Right atrium auricular region (tissue), 2 donors: Measurements from ENCODE around the gene GMPS. TPM values are rescaled to one million over a fixed set of nuclear protein-coding genes. Genes with fewer than 3 reads are reported as not detected.
A peak's percentile ranks its signal among the peaks of the same experiment; 100 is the strongest.
"Not testable (repeated sequence)": the region's sequence is repeated elsewhere in the genome, so short reads cannot be mapped to it uniquely, and the experiment has no call there.

Source experiments
- DNase-seq: peaks from one replicate; pipeline ENCODE4 v3.0.0-alpha.2; 2019; ENCODE audit warnings: low spot score
- H3K27ac ChIP-seq, 2 donors: fragments of 200-600 bp; sonication (generic); 1 replicate in 1 of 2; 2 replicates in 1 of 2; pipeline ENCODE4 v1.5.1; 2016 to 2019
- H3K27me3 ChIP-seq, 2 donors: fragments of 200-600 bp; sonication (generic); one replicate each; pipeline versions ENCODE4 v1.5.1 to v1.6.0; 2017 to 2019
- H3K36me3 ChIP-seq: fragments of 200-600 bp; sonication (generic); one replicate; pipeline ENCODE4 v1.5.1; 2016
- H3K4me1 ChIP-seq, 2 donors: fragments of 200-600 bp; sonication (generic); one replicate each; pipeline versions ENCODE4 v1.5.1 to v1.6.0; 2017 to 2019
- H3K4me3 ChIP-seq, 2 donors: fragments of 200-600 bp; sonication (generic); 1 replicate in 1 of 2; 2 replicates in 1 of 2; pipeline ENCODE4 v1.5.1; 2017 to 2019; ENCODE audit warnings: mild to moderate bottlenecking in 1 of 2, moderate library complexity in 1 of 2
- H3K9me3 ChIP-seq, 2 donors: fragments of 200-600 bp; sonication (generic); one replicate each; pipeline ENCODE4 v1.5.1; 2019
- CTCF ChIP-seq, 2 donors: fragments of 200-600 bp; sonication (generic); IDR thresholded peaks; one replicate each; pipeline ENCODE4 v1.5.1; 2019; ENCODE audit warnings: antibody characterized with exemption in 2 of 2
- total RNA-seq, 2 donors: library from RNA; depleted of rRNA; stranded (reverse); fragments of >200 nt; gene quantifications; one replicate each; pipeline ENCODE4 v1.1.0, GENCODE V29; 2016

The GMPS gene
- 10 to 100 TPM; 22.2 to 22.9 TPM for total RNA-seq

DNA sequence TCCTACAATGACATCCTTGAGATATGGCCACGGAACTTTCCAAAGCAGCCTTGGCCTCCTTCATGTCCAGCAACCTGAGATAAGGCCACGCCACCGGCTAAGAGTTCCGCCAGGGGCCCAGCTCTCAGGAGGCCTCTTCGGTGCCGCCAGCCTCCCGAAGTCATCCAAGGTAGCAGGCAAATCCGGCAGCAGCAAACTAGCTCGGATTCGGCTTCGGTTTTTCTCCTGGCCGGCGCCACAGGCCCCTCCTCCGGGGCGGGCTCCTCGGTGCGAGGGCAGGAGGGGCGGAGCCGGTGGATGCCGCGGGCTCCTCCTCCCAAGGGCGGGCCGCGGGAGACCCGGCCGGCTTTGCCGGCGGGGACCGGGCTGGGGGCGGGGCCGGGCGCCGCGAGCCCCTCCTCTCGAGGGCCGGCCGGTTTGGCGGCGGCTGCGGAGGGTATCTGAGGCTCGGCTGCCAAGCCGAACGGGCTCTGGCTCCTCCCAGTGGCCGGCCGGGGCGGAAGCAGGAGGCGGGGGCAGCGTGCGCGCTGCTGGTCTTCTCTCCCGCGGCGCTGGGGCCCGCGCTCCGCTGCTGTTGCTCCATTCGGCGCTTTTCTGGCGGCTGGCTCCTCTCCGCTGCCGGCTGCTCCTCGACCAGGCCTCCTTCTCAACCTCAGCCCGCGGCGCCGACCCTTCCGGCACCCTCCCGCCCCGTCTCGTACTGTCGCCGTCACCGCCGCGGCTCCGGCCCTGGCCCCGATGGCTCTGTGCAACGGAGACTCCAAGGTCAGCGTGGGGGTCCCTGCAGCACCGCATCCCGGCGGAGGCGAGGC, at the start of gene GMPS:
TSS of gene GMPS (plus strand) at position 518 of the 812 bp plus-strand sequence. CDS start at position 739, 221 bp downstream.
- no peaks in the 10 kb centered on the region for H3K36me3 ChIP-seq
- peak; percentile 86 for DNase-seq
- H3K27ac ChIP-seq = peak within 1 kb of the TSS; percentile 92 to 97
- H3K27me3 ChIP-seq = no peaks in the 10 kb centered on the region
- H3K4me1 ChIP-seq = peaks cover 0 to 26% of the 10 kb centered on the region in 2 donors
- peak within 1 kb of the TSS; percentile 97 to 98 for H3K4me3 ChIP-seq
- no peaks in the 10 kb centered on the region for H3K9me3 ChIP-seq
- peak in 1 of 2 donors; percentile 76 for TF ChIP-seq CTCF (IDR thresholded peaks at IDR 0.05)

DNA sequence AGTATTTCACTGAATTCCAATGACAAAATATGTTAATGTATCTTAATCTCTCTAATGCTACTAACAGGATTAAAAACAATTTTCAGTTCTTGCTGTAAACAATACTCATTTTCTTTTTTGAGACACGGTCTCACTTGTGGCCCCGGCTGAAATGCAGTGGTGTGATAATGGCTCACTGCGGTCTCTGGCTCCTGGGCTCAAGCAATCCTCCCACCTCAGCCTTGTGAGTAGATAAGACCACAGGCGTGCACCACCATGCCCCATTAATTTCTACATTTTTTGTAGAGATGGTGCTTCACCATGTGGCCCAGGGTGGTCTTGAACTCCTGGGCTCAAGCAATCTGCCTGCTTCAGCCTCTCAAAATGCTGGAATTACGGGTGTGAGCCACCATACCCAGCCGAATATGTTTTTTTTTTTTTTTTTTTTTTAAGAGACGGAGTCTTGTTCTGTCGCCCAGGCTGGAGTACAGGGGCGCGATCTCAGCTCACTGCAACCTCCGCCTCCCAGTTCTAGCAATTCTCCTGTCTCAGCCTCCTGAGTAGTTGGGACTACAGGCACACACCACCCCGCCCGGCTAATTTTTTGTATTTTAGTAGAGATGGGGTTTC, 41.9 kb upstream of the GMPS start:
- H3K27ac ChIP-seq, DNase-seq, H3K27me3 ChIP-seq, H3K4me3 ChIP-seq, H3K4me1 ChIP-seq, H3K9me3 ChIP-seq: not testable (repeated sequence)
- peaks cover 17% of the 10 kb centered on the region for H3K36me3 ChIP-seq

DNA sequence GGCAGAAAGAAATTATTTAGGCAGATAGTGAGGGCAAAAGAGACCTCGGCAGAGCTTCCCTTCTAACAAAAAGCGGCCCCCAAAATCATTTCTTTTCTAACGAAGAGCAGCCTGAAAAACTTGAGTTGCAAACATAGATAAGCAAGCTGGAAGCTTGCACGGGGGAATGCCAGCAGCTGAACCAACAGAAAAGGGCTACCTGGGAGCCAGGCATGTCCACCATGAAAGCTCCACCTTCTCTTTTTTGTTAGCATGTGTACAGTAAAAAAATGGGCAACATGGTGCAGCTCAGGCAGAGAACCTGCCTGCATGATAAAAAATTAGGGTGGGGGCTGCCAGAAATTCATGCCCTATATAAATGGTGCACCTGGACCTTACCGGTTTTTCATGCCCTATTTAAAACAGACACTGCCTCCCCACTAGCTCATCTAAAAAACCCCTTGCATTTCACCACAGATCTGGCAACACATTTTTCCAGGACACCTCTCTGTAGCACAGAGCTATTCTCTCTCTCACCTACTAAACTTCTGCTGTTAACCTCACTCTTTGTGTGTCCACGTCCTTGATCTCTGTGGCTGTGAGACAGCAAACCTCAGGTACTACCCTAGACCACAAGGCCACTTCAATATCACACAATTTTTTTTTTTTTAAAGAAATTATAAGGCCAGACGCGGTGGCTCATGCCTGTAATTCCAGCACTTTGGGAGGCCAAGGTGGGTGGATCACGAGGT, 34.9 kb upstream of the GMPS start:
- Histone ChIP-seq H3K4me1 (no peaks in the 10 kb centered on the region), H3K27me3 (no peaks in the 10 kb centered on the region), H3K4me3 (no peak overlapping the region), H3K27ac (no peak overlapping the region), H3K36me3 (peaks cover 9% of the 10 kb centered on the region), H3K9me3 (no peaks in the 10 kb centered on the region)
- no peak for DNase-seq
- TF ChIP-seq CTCF (IDR thresholded peaks at IDR 0.05) = no peak

DNA sequence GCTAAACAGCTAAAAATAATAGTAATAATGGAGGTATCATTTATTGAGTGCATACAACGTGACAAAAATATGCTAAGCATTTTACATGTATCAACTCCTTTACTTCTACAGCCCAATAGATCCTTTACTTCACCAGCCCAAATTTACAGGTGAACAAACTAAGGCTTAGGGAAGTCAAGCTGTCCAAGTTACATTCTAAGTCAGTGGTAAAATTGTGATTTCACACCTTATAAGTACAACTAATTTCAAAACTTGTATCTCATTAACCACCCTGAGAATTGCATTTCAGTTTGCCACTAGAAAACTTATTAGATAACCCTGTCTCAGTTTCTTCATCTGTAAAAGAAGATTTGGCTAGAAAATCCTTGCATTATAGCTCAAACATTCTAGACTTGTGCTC, 26.9 kb upstream of the GMPS start:
- DNase-seq = no peak
- TF ChIP-seq CTCF (IDR thresholded peaks at IDR 0.05) = no peak
- Histone ChIP-seq H3K9me3 (no peaks in the 10 kb centered on the region), H3K4me1 (peaks cover 0 to 21% of the 10 kb centered on the region in 2 donors), H3K27ac (no peak overlapping the region), H3K27me3 (no peaks in the 10 kb centered on the region), H3K36me3 (no peaks in the 10 kb centered on the region), H3K4me3 (no peak overlapping the region)

GRCh38 chr3:155846119-155846518, 24.3 kb upstream of the GMPS start:
- no peak for DNase-seq
- Histone ChIP-seq H3K27ac (no peak overlapping the region), H3K36me3 (no peaks in the 10 kb centered on the region), H3K27me3 (no peaks in the 10 kb centered on the region), H3K9me3 (no peaks in the 10 kb centered on the region), H3K4me3 (no peak overlapping the region), H3K4me1 (peaks cover 0 to 44% of the 10 kb centered on the region in 2 donors)
- no peak for TF ChIP-seq CTCF (IDR thresholded peaks at IDR 0.05)

GRCh38 chr3:155847993-155848392, 22.5 kb upstream of the GMPS start:
- Histone ChIP-seq H3K36me3 (no peaks in the 10 kb centered on the region), H3K27me3 (no peaks in the 10 kb centered on the region), H3K9me3 (no peaks in the 10 kb centered on the region), H3K27ac (no peak overlapping the region), H3K4me1 (peaks cover 0 to 63% of the 10 kb centered on the region in 2 donors), H3K4me3 (no peak overlapping the region)
- TF ChIP-seq CTCF (IDR thresholded peaks at IDR 0.05) = no peak
- DNase-seq = no peak

- not testable (repeated sequence) for H3K9me3 ChIP-seq, H3K4me3 ChIP-seq, DNase-seq, H3K27me3 ChIP-seq, H3K27ac ChIP-seq, H3K36me3 ChIP-seq
- H3K4me1 ChIP-seq = peaks cover 0 to 66% of the 10 kb centered on the region in 2 donors
Observed at GRCh38 chr3:155849404-155849803, 21.0 kb upstream of the GMPS start.
